Islet precursor cell (in vitro differentiated cells): Measurements from ENCODE around the gene SOCS6.
A peak's percentile ranks its signal among the peaks of the same experiment; 100 is the strongest.
"Not testable (repeated sequence)": the region's sequence is repeated elsewhere in the genome, so short reads cannot be mapped to it uniquely, and the experiment has no call there.

Experiments used
- DNase-seq: peaks from one replicate; pipeline ENCODE4 v3.0.0-alpha.2; 2018

Gene SOCS6

DNA sequence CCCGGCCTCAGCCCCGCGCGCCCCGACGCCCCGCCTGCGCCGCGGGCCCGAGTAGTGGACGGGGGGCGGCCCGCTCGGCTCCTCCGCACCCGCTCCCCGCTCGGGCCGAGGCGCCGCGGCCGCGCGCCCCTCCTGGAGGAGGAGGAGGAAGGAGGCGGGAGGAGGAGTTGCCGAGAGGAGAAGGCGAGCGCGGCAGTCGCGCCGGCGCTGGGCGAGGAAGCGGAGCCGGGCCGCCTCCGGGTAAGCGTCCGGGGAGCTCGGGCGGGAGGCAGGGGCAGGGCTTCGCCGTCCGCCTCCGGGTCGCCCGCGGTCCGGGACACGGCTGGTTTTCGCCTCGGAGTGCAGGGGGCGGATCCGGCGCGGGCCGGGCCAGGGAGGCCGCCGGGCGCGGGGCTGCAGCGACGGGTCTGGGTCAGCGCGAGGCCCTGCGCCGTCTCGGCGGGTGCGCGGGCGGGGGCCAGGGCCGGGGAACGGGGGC is at the start of gene SOCS6:
SOCS6 (plus strand) TSS at position 195 of the 478 bp plus-strand sequence. CDS start 35,624 bp downstream, outside the sequence.
- peak; percentile 83 for DNase-seq

- no peak for DNase-seq
Measured at GRCh38 chr18:70243131-70243929, 45.5 kb upstream of the SOCS6 start.

DNA sequence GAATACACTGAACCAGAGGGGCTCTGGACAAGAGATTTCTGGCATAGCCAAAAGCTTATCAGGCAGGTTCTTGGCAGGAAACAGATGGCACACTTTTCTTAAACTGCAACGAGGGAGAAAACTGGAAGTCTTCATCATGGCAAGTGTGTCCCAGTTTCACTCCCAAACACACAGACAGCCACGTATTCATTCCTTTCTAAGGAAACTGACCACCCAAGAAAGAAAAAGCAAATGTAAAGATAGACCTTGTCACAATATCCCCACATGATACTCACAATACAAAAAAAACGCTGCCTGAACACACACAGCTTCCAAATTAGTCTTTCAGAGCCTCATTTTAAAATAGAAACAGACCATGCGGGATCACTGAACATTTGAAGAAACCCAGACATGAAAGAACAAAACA is 42.8 kb upstream of the SOCS6 start:
- no peak for DNase-seq

DNA sequence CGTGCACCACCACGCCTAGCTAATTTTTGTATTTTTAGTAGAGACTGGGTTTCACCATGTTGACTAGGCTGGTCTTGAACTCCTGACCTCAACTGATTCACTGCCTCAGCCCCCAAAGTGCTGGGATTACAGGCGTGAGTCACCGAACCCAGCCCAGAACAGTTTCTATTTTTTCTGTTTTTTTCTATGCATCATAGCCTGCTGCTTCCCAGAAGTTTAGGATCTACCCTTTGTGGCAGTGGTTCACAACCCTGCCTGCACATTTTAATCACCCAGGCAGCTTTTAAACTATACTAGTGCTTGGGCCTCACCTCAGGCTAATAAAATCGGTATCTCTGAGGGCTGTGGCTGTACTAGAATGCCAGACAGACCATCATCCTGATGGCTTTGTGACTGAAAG is 39.7 kb upstream of the SOCS6 start:
- no peak for DNase-seq

GRCh38 chr18:70249861-70250260 is 39.0 kb upstream of the SOCS6 start:
- DNase-seq = not testable (repeated sequence)

- DNase-seq = no peak
Measured at GRCh38 chr18:70250781-70251180, 38.1 kb upstream of the SOCS6 start.

- DNase-seq = no peak
Measured at GRCh38 chr18:70256184-70256583, 32.7 kb upstream of the SOCS6 start.

GRCh38 chr18:70256994-70257393 is 31.9 kb upstream of the SOCS6 start:
- DNase-seq = no peak

GRCh38 chr18:70258243-70258642 is 30.6 kb upstream of the SOCS6 start:
- no peak for DNase-seq

DNA sequence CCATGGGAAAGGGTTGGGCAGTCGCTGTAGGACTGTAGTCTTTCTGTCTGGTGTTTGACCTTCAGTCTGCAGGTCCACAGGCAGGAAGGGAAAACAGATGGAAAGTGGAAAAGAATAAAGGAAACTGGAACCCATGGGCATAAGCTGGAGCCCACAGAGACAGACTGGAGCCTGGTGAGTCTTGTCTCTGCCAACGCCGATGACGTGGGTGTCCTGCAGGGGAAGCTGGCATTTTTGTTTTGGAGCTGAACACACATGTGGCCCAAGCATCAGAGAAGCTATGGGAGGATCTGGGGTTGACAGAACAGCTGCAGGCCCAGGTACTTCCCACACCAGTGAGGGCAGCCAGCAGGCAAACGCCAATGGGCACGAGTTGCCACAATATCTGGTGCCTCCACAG is 28.2 kb upstream of the SOCS6 start:
- no peak for DNase-seq

- no peak for DNase-seq
Measured at GRCh38 chr18:70261141-70261788, 27.6 kb upstream of the SOCS6 start.

GRCh38 chr18:70263336-70263735 is 25.5 kb upstream of the SOCS6 start:
- DNase-seq = no peak

- no peak for DNase-seq
Measured at GRCh38 chr18:70271742-70272141, 17.1 kb upstream of the SOCS6 start.

GRCh38 chr18:70273021-70273420 is 15.8 kb upstream of the SOCS6 start:
- no peak for DNase-seq

- DNase-seq = peak; percentile 88
Measured at GRCh38 chr18:70276416-70277191, 12.2 kb upstream of the SOCS6 start.

DNA sequence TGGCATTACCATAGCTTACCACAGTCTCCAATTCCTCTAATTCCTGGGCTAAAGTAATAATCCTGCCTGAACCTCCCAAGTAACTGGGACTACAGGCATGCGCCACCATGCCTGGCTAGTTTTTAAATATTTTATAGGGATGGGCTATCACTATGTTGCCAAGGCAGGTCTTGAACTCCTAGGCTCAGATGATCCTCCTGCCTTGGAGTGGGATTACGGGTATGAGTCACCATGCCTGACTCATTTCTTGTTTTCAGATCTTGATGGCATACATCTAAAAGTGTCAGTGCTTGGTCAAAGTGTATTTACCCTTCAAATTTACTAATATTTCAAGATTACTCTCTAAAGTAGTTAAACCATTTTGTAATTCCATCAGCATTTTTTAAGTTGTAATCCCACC is 9.4 kb upstream of the SOCS6 start:
- DNase-seq = no peak

GRCh38 chr18:70280007-70280925 is 8.6 kb upstream of the SOCS6 start:
- no peak for DNase-seq

GRCh38 chr18:70284976-70285620 is 3.7 kb upstream of the SOCS6 start:
- no peak for DNase-seq

GRCh38 chr18:70287731-70288130 is 1.1 kb upstream of the SOCS6 start:
- DNase-seq = no peak

DNA sequence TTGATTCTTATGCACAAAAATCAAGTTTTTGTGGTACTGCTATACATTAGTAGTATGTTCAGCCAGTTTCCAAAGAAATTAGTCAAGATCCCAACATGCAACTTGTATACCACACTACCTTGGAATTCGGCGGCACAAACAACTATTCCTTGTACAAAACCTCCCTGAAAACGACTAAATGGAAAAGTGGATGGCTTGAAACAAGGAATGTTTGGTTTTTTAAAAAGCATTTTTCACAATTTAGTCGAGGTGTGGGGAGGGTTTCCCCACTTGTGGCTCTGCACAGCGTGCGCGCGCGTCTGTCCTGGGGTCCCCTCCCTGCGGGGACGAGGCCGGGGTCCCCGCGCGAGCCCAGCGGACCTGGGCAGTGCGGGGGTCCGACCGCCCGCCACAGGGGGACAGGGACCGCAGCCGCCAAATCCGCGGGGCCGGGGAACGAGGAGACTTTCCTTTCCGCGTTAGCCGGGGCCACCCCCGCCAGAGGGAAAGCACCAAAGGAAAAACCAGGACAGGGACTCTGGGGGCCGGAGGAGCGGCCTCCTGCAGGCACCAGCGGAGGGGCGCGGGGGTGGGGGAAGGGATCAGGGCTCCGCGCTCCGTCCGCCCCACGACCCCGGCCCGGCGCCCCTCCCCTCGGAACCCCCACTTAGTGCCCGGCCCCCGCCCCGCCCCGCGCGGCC is 534 bp upstream of the SOCS6 start:
- peak; percentile 75 for DNase-seq
